ENCODE measurements around the gene ABHD8. TPM values are rescaled to one million over a fixed set of nuclear protein-coding genes. Genes with fewer than 3 reads are reported as not detected.

Gene ABHD8
- total and polyA plus RNA-seq, 2 experiments from 2014 or later: 5.5 to 16.5 TPM

GRCh38 chr19:17318966-17319365 lies 15.7 kb upstream of the ABHD8 start:
- no peaks in the 10 kb centered on the region for H3K79me2 ChIP-seq (replicated peaks; ENCODE audit: insufficient read depth)
- peaks cover 11% of the 10 kb centered on the region; the same call in 2 of the 3 replicates for H3K4me1 Mint-ChIP-seq
- ATAC-seq: no peak
- DNase-seq (ENCODE audit: low spot score): no peak
- peaks cover 20% of the 10 kb centered on the region for H3K27me3 Mint-ChIP-seq (ENCODE audit: insufficient read depth, low read depth, poor library complexity)
- no peak for TF ChIP-seq POLR2AphosphoS5 (IDR thresholded peaks at IDR 0.05; ENCODE audit: low read depth)
- no peak for TF ChIP-seq CREB1 (CRISPR knock-in tag; IDR thresholded peaks at IDR 0.05; ENCODE audit: low read depth)
- TF ChIP-seq ZNF462 (CRISPR knock-in tag; IDR thresholded peaks at IDR 0.05): no peak
- TF ChIP-seq JUNB (IDR thresholded peaks at IDR 0.05; ENCODE audit: unreplicated experiment): no peak
- TF ChIP-seq STAT1 (IDR thresholded peaks at IDR 0.05; ENCODE audit: unreplicated experiment): no peak
- no peak for TF ChIP-seq ZNF331 (CRISPR knock-in tag; IDR thresholded peaks at IDR 0.05; ENCODE audit: low read depth)
- no peak for TF ChIP-seq ETS1 (IDR thresholded peaks at IDR 0.05)
- TF ChIP-seq ZNF114 (CRISPR knock-in tag; IDR thresholded peaks at IDR 0.05): no peak
- no peak for TF ChIP-seq REST (IDR thresholded peaks at IDR 0.05; ENCODE audit: unreplicated experiment)
- TF ChIP-seq NANOG (IDR thresholded peaks at IDR 0.05; ENCODE audit: borderline replicate concordance): no peak
- TF ChIP-seq CTCF (conservative IDR thresholded peaks at IDR 0.05; ENCODE audit: low read depth in 2 of 2): no peak
- TF ChIP-seq EZH2 (IDR thresholded peaks at IDR 0.05; ENCODE audit: low read depth, unreplicated experiment): no peak
- no peak for TF ChIP-seq EZH2phosphoT487 (IDR thresholded peaks at IDR 0.05; ENCODE audit: unreplicated experiment)
- H4K20me1 ChIP-seq (replicated peaks; ENCODE audit: insufficient read depth): no peaks in the 10 kb centered on the region; the same call in 1 of the 2 replicates
- H3K9me2 ChIP-seq (ENCODE audit: insufficient read depth): no peaks in the 10 kb centered on the region
- no peak overlapping the region for H3K27ac ChIP-seq (ENCODE audit: low read depth)
- no peak overlapping the region for H3K4me3 ChIP-seq
- no peak overlapping the region for H2AFZ ChIP-seq
- H3K27ac Mint-ChIP-seq: no peak overlapping the region
- no peaks in the 10 kb centered on the region for H3K27me3 ChIP-seq (ENCODE audit: insufficient read depth)
- peaks cover 7% of the 10 kb centered on the region; the same call in 1 of the 2 replicates for H3F3A ChIP-seq (replicated peaks; ENCODE audit: low read depth)
- H3K4me1 ChIP-seq (ENCODE audit: insufficient read depth): peaks cover 9% of the 10 kb centered on the region; the same call in 1 of the 2 replicates
- H3K9me3 Mint-ChIP-seq: no peaks in the 10 kb centered on the region; the same call in 2 of the 3 replicates
- peaks cover 14% of the 10 kb centered on the region; the same call in 1 of the 2 replicates for H3K36me3 ChIP-seq (ENCODE audit: insufficient read depth)
- H3K36me3 Mint-ChIP-seq (ENCODE audit: low read depth): peaks cover 53% of the 10 kb centered on the region
- H3K4me3 Mint-ChIP-seq: no peak overlapping the region
- H3K4me2 ChIP-seq: no peak overlapping the region
